ENCODE measurements around the gene TMEM245. TPM values are rescaled to one million over a fixed set of nuclear protein-coding genes. Genes with fewer than 3 reads are reported as not detected.

TMEM245 gene
- total RNA-seq, 1 experiment from 2014 or later = 59.8 TPM

DNA sequence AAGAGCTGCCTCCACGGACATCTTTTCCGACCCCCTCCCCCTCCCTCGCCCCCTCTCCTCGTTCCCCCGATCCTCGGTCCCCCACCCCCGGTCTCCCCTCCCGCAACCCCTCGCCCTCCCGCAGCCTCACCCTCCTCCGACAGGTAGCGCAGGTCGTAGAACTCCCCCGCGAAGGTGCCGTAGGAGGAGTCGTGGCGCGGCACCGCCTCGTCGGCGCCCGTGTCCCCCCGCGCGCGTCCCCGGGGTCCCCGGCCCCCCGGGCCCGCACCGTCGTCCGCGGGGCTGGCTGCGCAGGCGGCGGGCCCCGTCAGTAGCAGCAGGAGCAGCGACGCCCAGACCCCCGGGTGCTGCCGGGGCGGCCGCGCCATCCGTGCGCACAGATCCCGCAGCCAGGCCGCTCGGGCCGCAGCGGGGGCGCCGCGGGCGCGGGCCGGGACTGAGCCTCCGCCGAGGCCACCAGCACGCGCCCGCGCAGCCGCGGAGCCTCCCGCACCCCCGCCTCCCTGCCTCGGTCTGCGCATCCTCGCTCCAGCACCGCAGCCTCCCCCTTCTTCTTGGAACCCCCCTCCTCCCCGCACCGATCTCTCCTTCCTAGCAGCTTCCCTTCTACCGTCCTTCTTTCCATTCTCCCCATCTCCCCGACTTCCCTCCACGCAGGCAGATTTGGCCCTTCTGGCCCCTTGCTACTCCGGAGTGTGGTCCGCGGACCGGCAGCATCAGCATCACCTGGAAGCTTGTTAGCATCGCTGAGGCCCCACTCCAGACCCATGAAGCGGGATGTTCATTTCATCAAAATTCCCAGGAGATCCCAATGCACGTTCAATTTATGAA, 47.2 kb upstream of the TMEM245 start, which contains the start of gene FRRS1L:
TSS of gene FRRS1L (minus strand) at position 479 of the 831 bp plus-strand sequence. CDS start at position 368, 111 bp downstream.
- no TSS peak for BruUV-seq (replicated peaks)
- Histone ChIP-seq H3K27ac (ENCODE audit: low read depth, low read length, poor library complexity, severe bottlenecking) (no peak within 1 kb of the TSS), H3K27me3 (replicated peaks; ENCODE audit: insufficient read depth, low read depth, low read length, poor library complexity) (peaks cover 53% of the 10 kb centered on the region), H3K9me3 (ENCODE audit: low read depth, low read length, poor library complexity, severe bottlenecking) (no peaks in the 10 kb centered on the region), H3K4me3 (ENCODE audit: low read depth, low read length, poor library complexity, severe bottlenecking) (no peak within 1 kb of the TSS), H3K36me3 (ENCODE audit: insufficient read depth, low read length, poor library complexity, severe bottlenecking) (no peaks in the 10 kb centered on the region), H3K4me1 (ENCODE audit: insufficient read depth, low read length, poor library complexity, severe bottlenecking) (no peaks in the 10 kb centered on the region)
- peak; percentile 61 for TF ChIP-seq EZH2 (IDR thresholded peaks at IDR 0.05; ENCODE audit: borderline replicate concordance, low read depth, low read length, poor library complexity, severe bottlenecking)
- TF ChIP-seq, protein P1, sequence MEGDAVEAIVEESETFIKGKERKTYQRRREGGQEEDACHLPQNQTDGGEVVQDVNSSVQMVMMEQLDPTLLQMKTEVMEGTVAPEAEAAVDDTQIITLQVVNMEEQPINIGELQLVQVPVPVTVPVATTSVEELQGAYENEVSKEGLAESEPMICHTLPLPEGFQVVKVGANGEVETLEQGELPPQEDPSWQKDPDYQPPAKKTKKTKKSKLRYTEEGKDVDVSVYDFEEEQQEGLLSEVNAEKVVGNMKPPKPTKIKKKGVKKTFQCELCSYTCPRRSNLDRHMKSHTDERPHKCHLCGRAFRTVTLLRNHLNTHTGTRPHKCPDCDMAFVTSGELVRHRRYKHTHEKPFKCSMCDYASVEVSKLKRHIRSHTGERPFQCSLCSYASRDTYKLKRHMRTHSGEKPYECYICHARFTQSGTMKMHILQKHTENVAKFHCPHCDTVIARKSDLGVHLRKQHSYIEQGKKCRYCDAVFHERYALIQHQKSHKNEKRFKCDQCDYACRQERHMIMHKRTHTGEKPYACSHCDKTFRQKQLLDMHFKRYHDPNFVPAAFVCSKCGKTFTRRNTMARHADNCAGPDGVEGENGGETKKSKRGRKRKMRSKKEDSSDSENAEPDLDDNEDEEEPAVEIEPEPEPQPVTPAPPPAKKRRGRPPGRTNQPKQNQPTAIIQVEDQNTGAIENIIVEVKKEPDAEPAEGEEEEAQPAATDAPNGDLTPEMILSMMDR (conservative IDR thresholded peaks at IDR 0.05; ENCODE audit: low read depth, low read length) = no peak
- CTCF ChIA-PET = no interaction called here
- DNase-seq (ENCODE audit: low spot score) = no peak
- POLR2A ChIA-PET (ENCODE audit: low non-redundant PET) = no interaction called here
- intact Hi-C loops (cut with micrococcal nuclease; ENCODE audit: unreplicated experiment) = no loop called here

DNA sequence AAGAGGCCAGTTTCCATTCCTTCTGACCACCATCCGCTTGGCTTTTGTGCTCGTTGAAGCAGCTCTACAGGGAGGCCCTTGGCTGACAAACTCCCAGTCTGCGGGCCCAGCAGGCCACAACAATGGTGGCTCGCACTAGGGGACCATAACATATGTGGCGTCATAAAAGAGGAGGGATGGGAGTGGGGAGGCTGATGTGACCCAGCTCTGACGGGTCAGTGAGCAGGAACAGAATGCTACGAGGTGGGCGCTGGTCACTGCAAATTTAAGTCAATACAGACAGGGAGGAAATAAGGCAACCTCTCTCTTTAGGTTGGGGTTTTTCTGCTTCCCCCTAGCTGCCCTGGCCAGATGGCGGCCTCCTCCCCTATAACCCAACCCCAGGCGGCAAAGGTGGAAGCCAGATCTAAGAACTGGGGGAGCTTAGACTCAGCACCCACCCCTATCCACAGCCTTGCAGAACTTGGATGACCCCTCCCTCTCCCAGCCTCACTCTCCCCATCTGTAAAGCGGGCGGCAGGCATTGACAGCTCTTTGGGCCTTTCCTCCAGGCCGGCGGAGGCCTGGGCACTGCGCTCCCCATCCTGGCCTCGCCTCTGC, 46.5 kb upstream of the TMEM245 start:
- no peak for DNase-seq (ENCODE audit: low spot score)
- TF ChIP-seq, protein P1 (conservative IDR thresholded peaks at IDR 0.05; ENCODE audit: low read depth, low read length) = no peak
- no peak for TF ChIP-seq EZH2 (IDR thresholded peaks at IDR 0.05; ENCODE audit: borderline replicate concordance, low read depth, low read length, poor library complexity, severe bottlenecking)
- ChIA-PET POLR2A (ENCODE audit: low non-redundant PET) (no interaction called here), CTCF (no interaction called here)
- H3K4me3 ChIP-seq (ENCODE audit: low read depth, low read length, poor library complexity, severe bottlenecking) = no peak overlapping the region
- H3K36me3 ChIP-seq (ENCODE audit: insufficient read depth, low read length, poor library complexity, severe bottlenecking) = no peaks in the 10 kb centered on the region
- H3K27me3 ChIP-seq (replicated peaks; ENCODE audit: insufficient read depth, low read depth, low read length, poor library complexity) = peaks cover 53% of the 10 kb centered on the region
- no peaks in the 10 kb centered on the region for H3K4me1 ChIP-seq (ENCODE audit: insufficient read depth, low read length, poor library complexity, severe bottlenecking)
- BruUV-seq (replicated peaks) = no TSS peak
- H3K27ac ChIP-seq (ENCODE audit: low read depth, low read length, poor library complexity, severe bottlenecking) = no peak overlapping the region
- intact Hi-C loops (cut with micrococcal nuclease; ENCODE audit: unreplicated experiment) = no loop called here
- no peaks in the 10 kb centered on the region for H3K9me3 ChIP-seq (ENCODE audit: low read depth, low read length, poor library complexity, severe bottlenecking)

DNA sequence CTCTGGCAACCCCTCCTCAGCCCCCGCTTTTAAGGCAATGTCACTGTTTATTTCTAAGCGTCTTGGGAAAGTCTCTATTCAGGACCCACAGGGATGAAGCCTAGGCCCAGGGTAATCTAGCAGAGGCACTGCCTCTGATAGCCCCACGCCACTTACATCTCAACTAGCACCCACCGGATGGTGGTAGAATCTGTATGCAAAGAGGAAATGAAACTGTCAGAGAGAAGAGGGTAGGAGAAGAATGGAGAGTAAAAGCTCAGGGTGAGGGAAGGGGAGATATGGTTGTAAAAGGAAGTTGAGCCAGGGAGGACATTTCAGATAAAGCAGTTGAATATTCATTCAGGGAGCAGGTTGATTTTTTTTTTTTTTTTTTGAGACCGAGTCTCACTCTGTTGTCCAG, 44.3 kb upstream of the TMEM245 start:
- H3K27me3 ChIP-seq (replicated peaks; ENCODE audit: insufficient read depth, low read depth, low read length, poor library complexity) = peaks cover 53% of the 10 kb centered on the region
- no peaks in the 10 kb centered on the region for H3K9me3 ChIP-seq (ENCODE audit: low read depth, low read length, poor library complexity, severe bottlenecking)
- ChIA-PET POLR2A (ENCODE audit: low non-redundant PET) (no interaction called here), CTCF (no interaction called here)
- H3K4me1 ChIP-seq (ENCODE audit: insufficient read depth, low read length, poor library complexity, severe bottlenecking) = no peaks in the 10 kb centered on the region
- intact Hi-C loops (cut with micrococcal nuclease; ENCODE audit: unreplicated experiment) = no loop called here
- no peaks in the 10 kb centered on the region for H3K36me3 ChIP-seq (ENCODE audit: insufficient read depth, low read length, poor library complexity, severe bottlenecking)
- no peak overlapping the region for H3K4me3 ChIP-seq (ENCODE audit: low read depth, low read length, poor library complexity, severe bottlenecking)
- BruUV-seq (replicated peaks) = no TSS peak
- DNase-seq (ENCODE audit: low spot score) = no peak
- H3K27ac ChIP-seq (ENCODE audit: low read depth, low read length, poor library complexity, severe bottlenecking) = no peak overlapping the region
- TF ChIP-seq, protein P1 (conservative IDR thresholded peaks at IDR 0.05; ENCODE audit: low read depth, low read length) = no peak
- TF ChIP-seq EZH2 (IDR thresholded peaks at IDR 0.05; ENCODE audit: borderline replicate concordance, low read depth, low read length, poor library complexity, severe bottlenecking) = no peak
